Measurements from ENCODE around the gene RSAD1. TPM values are rescaled to one million over a fixed set of nuclear protein-coding genes. Genes with fewer than 3 reads are reported as not detected.

RSAD1 gene
- total and polyA plus RNA-seq, 2 donors from 2014 or later: 38.9 to 39.9 TPM

DNA sequence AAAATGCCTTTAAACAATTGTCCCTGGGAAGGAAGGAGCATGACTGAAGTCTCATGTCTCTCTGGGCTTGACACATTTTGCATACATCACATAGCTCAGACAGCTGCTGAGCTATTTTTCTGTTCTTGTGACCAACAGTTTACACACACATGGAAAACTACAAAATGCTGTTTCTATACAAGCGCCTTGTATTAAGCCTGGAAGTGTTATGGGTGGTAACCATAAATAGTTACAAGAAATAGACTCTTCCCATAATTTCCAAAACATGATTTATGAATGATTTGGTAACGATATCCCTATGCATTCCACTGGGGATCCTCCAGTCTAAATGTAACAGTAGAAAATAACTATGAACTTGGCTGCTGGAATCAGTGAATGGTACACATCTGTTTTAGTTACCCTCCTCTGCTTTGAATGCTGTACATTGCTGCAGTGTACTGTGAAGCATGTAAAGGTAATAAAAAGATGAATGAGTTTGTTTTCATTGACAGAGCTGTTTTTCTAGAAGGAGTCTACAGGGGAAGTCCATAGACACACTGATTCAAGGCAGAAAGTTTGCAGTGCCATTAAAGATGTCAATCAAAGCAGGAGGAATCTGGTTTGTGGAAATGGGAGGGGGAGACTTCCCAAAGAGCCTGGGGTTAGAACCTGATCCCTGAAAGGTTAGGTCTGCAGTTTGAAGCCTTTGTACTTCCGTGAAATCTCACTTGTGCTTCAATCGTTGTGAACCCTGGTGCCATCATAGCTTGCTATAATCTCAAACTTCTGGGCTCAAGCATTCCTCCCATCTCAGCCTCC, 47.6 kb upstream of the RSAD1 start:
- Histone ChIP-seq H3K27ac (ENCODE audit: low read depth in 2 of 2, low read length in 2 of 2) (peak overlapping the region in 1 of 2 donors; percentile 5), H3K4me3 (ENCODE audit: low read length in 3 of 3) (peak overlapping the region in 2 of 3 donors; percentile 0 to 22), H3K9ac (ENCODE audit: low read length in 3 of 3) (no peak overlapping the region), H3K27me3 (ENCODE audit: control insufficient read depth, insufficient read depth, low read length) (no peaks in the 10 kb centered on the region), H3K4me1 (ENCODE audit: control insufficient read depth in 2 of 3, insufficient read depth in 2 of 3, low read depth in 1 of 3, low read length in 3 of 3) (peaks cover 6 to 25% (median 19%) of the 10 kb centered on the region in 3 donors), H3K9me3 (ENCODE audit: control insufficient read depth in 2 of 3, insufficient read depth in 1 of 3, low read length in 3 of 3) (no peaks in the 10 kb centered on the region), H3K36me3 (ENCODE audit: control insufficient read depth in 2 of 3, insufficient read depth in 3 of 3, low read length in 3 of 3) (peaks cover 0 to 5% (median 0%) of the 10 kb centered on the region in 3 donors)
- no peak for TF ChIP-seq CTCF (IDR thresholded peaks at IDR 0.05; ENCODE audit: borderline replicate concordance, extremely low read depth, insufficient read depth)
- peak in 3 of 5 donors; percentile 27 to 79 (median 77) for DNase-seq
- intact Hi-C loops (cut with DNase I): no loop called here
- no peak for FAIRE-seq

- intact Hi-C loops (cut with DNase I): no loop called here
- H3K4me1 ChIP-seq (ENCODE audit: control insufficient read depth in 2 of 3, insufficient read depth in 2 of 3, low read depth in 1 of 3, low read length in 3 of 3): peaks cover 6 to 19% (median 13%) of the 10 kb centered on the region in 3 donors
- peak overlapping the region; percentile 79 for H3K27ac ChIP-seq (ENCODE audit: low read depth in 2 of 2, low read length in 2 of 2)
- H3K36me3 ChIP-seq (ENCODE audit: control insufficient read depth in 2 of 3, insufficient read depth in 3 of 3, low read length in 3 of 3): peaks cover 0 to 8% (median 0%) of the 10 kb centered on the region in 3 donors
- FAIRE-seq (no peak), DNase-seq (peak in 2 of 5 donors; percentile 18 to 29)
- peak overlapping the region in 2 of 3 donors; percentile 20 to 23 for H3K4me3 ChIP-seq (ENCODE audit: low read length in 3 of 3)
- no peaks in the 10 kb centered on the region for H3K27me3 ChIP-seq (ENCODE audit: control insufficient read depth, insufficient read depth, low read length)
- H3K9ac ChIP-seq (ENCODE audit: low read length in 3 of 3): peak overlapping the region in 1 of 3 donors; percentile 23
- no peak for TF ChIP-seq CTCF (IDR thresholded peaks at IDR 0.05; ENCODE audit: borderline replicate concordance, extremely low read depth, insufficient read depth)
- H3K9me3 ChIP-seq (ENCODE audit: control insufficient read depth in 2 of 3, insufficient read depth in 1 of 3, low read length in 3 of 3): no peaks in the 10 kb centered on the region
These were observed 46.4 kb upstream of the RSAD1 start for GRCh38 chr17:50432125-50432762.

- H3K9me3 ChIP-seq (ENCODE audit: control insufficient read depth in 2 of 3, insufficient read depth in 1 of 3, low read length in 3 of 3): no peaks in the 10 kb centered on the region
- TF ChIP-seq CTCF (IDR thresholded peaks at IDR 0.05; ENCODE audit: borderline replicate concordance, extremely low read depth, insufficient read depth): no peak
- peaks cover 0 to 4% (median 0%) of the 10 kb centered on the region in 3 donors for H3K36me3 ChIP-seq (ENCODE audit: control insufficient read depth in 2 of 3, insufficient read depth in 3 of 3, low read length in 3 of 3)
- no peak overlapping the region for H3K9ac ChIP-seq (ENCODE audit: low read length in 3 of 3)
- intact Hi-C loops (cut with DNase I): no loop called here
- FAIRE-seq: no peak
- H3K4me3 ChIP-seq (ENCODE audit: low read length in 3 of 3): no peak overlapping the region
- no peaks in the 10 kb centered on the region for H3K27me3 ChIP-seq (ENCODE audit: control insufficient read depth, insufficient read depth, low read length)
- no peak for DNase-seq
- H3K27ac ChIP-seq (ENCODE audit: low read depth in 2 of 2, low read length in 2 of 2): no peak overlapping the region
- peaks cover 0 to 15% (median 10%) of the 10 kb centered on the region in 3 donors for H3K4me1 ChIP-seq (ENCODE audit: control insufficient read depth in 2 of 3, insufficient read depth in 2 of 3, low read depth in 1 of 3, low read length in 3 of 3)
These were observed 41.3 kb upstream of the RSAD1 start for GRCh38 chr17:50437409-50437808.

Data from kidney (tissue), 14 donors.